GM12873 (cell line): Measurements from ENCODE around the gene EPHA4.

ENCODE experiments used
- TF ChIP-seq, protein P1 (sequence below): IDR thresholded peaks from 2 replicates; pipeline ENCODE4 v1.5.1; 2012; ENCODE audit warnings: low read depth, mild to moderate bottlenecking, moderate library complexity, low read length, control low read depth; ENCODE audit not compliant: insufficient read depth; ENCODE audit errors: missing control alignments

Gene EPHA4

GRCh38 chr2:221468317-221468716 lies 103.8 kb downstream of the EPHA4 start:
- TF ChIP-seq, protein P1, sequence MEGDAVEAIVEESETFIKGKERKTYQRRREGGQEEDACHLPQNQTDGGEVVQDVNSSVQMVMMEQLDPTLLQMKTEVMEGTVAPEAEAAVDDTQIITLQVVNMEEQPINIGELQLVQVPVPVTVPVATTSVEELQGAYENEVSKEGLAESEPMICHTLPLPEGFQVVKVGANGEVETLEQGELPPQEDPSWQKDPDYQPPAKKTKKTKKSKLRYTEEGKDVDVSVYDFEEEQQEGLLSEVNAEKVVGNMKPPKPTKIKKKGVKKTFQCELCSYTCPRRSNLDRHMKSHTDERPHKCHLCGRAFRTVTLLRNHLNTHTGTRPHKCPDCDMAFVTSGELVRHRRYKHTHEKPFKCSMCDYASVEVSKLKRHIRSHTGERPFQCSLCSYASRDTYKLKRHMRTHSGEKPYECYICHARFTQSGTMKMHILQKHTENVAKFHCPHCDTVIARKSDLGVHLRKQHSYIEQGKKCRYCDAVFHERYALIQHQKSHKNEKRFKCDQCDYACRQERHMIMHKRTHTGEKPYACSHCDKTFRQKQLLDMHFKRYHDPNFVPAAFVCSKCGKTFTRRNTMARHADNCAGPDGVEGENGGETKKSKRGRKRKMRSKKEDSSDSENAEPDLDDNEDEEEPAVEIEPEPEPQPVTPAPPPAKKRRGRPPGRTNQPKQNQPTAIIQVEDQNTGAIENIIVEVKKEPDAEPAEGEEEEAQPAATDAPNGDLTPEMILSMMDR = no peak

GRCh38 chr2:221467610-221468009 lies 104.5 kb downstream of the EPHA4 start:
- TF ChIP-seq, protein P1 = no peak

DNA sequence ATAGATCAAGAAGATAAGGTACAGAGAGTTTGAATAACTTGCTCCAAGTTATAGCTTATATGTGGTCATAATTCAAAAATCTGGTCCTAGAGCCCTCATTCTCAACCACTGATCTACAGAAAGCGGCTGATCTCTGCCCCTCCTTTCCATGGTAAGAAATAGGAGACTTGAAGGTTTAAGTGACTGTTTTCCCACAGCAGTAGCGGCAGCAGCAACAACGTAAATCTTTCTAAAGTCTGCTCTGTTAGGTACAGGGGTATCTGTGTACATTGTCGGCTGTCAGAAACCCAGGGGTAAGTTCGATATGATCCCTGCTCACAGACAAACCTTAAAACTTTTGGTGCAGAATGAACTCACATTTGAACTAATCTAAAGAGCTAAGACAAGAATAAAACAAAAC lies 105.4 kb downstream of the EPHA4 start:
- TF ChIP-seq, protein P1 = no peak

GRCh38 chr2:221465776-221466175 lies 106.3 kb downstream of the EPHA4 start:
- TF ChIP-seq, protein P1 = no peak

- TF ChIP-seq, protein P1 = no peak
Measured at GRCh38 chr2:221464971-221465370, 107.1 kb downstream of the EPHA4 start.

- TF ChIP-seq, protein P1 = no peak
Measured at GRCh38 chr2:221463241-221463896, 108.7 kb downstream of the EPHA4 start.

- TF ChIP-seq, protein P1 = no peak
Measured at GRCh38 chr2:221461901-221462300, 110.2 kb downstream of the EPHA4 start.
